SK-N-SH (cell line): ENCODE data around the gene RABL2A. TPM values are rescaled to one million over a fixed set of nuclear protein-coding genes. Genes with fewer than 3 reads are reported as not detected.

Experiments
- CTCF ChIA-PET: fragments of 300-600, 350-600 bp; formaldehyde crosslinking; extraction: SDS; loops from one replicate; lab custom pipeline; 2021; lab: Yijun Ruan, JAX
- POLR2A ChIA-PET: fragments of 350-600 bp; sonication (Branson Sonifier 250); formaldehyde crosslinking; extraction: SDS; loops from one replicate; lab custom pipeline; 2020; ENCODE audit warnings: antibody characterized with exemption, inconsistent platforms; lab: Yijun Ruan, JAX
- DNase-seq: peaks from one replicate; pipeline ENCODE4 v3.0.0; 2012
- H2AFZ ChIP-seq: fragments of 200-600 bp; sonication (generic); 2 replicates; pipeline ENCODE4 v1.8.1; 2016; ENCODE audit warnings: antibody characterized with exemption, mild to moderate bottlenecking, low read depth
- H3F3A ChIP-seq: fragments of 200-600 bp; sonication (generic); replicated peaks from 2 replicates; pipeline ENCODE3; 2016; ENCODE audit warnings: antibody characterized with exemption, mild to moderate bottlenecking; ENCODE audit not compliant: insufficient read depth
- H3K27ac ChIP-seq, 2 experiments: fragments of 200-500 bp in 1 of 2; fragments of 200-600 bp in 1 of 2; sonication (Bioruptor generic) in 1 of 2; sonication (generic), shearing (Covaris generic) in 1 of 2; 2 replicates each; pipeline versions ENCODE4 v1.5.1 to v1.6.1; 2014 to 2016; ENCODE audit warnings: low read depth in 2 of 2, inconsistent platforms in 1 of 2, low read length in 1 of 2, mild to moderate bottlenecking in 1 of 2, mixed read lengths in 1 of 2
- H3K27me3 ChIP-seq: fragments of 200-600 bp; sonication (generic), shearing (Covaris generic); 2 replicates; pipeline ENCODE4 v1.6.1; 2016; ENCODE audit warnings: mixed run types; ENCODE audit not compliant: insufficient read depth
- H3K36me3 ChIP-seq, 2 experiments: fragments of 200-500 bp in 1 of 2; fragments of 200-600 bp in 1 of 2; sonication (Bioruptor generic) in 1 of 2; sonication (generic) in 1 of 2; replicated peaks in 1 of 2; 2 replicates each; pipeline versions ENCODE3 to v1.5.1; 2014 to 2016; ENCODE audit warnings: low read length in 1 of 2, mild to moderate bottlenecking in 1 of 2; ENCODE audit not compliant: insufficient read depth in 2 of 2, control insufficient read depth in 1 of 2
- H3K4me1 ChIP-seq, 2 experiments: fragments of 200-500 bp in 1 of 2; fragments of 200-600 bp in 1 of 2; sonication (Bioruptor generic) in 1 of 2; sonication (generic), shearing (Covaris generic) in 1 of 2; 2 replicates each; pipeline versions ENCODE4 v1.5.1 to v1.6.1; 2014 to 2016; ENCODE audit warnings: low read depth in 1 of 2, low read length in 1 of 2, mixed run types in 1 of 2; ENCODE audit not compliant: insufficient read depth in 2 of 2, control insufficient read depth in 1 of 2
- H3K4me2 ChIP-seq: fragments of 200-600 bp; sonication (generic), shearing (Covaris generic); 2 replicates; pipeline ENCODE4 v1.6.1; 2017; ENCODE audit warnings: mixed run types
- H3K4me3 ChIP-seq, 2 experiments: fragments of 200-500 bp in 1 of 2; fragments of 200-600 bp in 1 of 2; sonication (Bioruptor generic) in 1 of 2; sonication (generic), shearing (Covaris generic) in 1 of 2; 2 replicates each; pipeline versions ENCODE4 v1.5.1 to v1.8.1; 2014 to 2016; ENCODE audit warnings: low read depth in 2 of 2, inconsistent platforms in 1 of 2, low read length in 1 of 2, mild to moderate bottlenecking in 1 of 2, mixed read lengths in 1 of 2, moderate library complexity in 1 of 2
- H3K79me2 ChIP-seq: fragments of 200-600 bp; sonication (generic); 2 replicates; pipeline ENCODE4 v1.8.1; 2017; ENCODE audit warnings: mild to moderate bottlenecking; ENCODE audit not compliant: insufficient read depth
- H3K9ac ChIP-seq: fragments of 200-600 bp; sonication (generic); 2 replicates; pipeline ENCODE4 v1.6.1; 2017; ENCODE audit warnings: mixed run types
- H3K9me2 ChIP-seq: fragments of 200-600 bp; sonication (generic); 2 replicates; pipeline ENCODE4 v1.6.1; 2017; ENCODE audit warnings: mixed run types
- H3K9me3 ChIP-seq: fragments of 200-600 bp; sonication (generic); 2 replicates; pipeline ENCODE4 v1.6.1; 2017; ENCODE audit warnings: mixed run types, mild to moderate bottlenecking, moderate library complexity
- H4K20me1 ChIP-seq: fragments of 200-600 bp; sonication (generic); 2 replicates; pipeline ENCODE4 v1.6.1; 2017; ENCODE audit warnings: mild to moderate bottlenecking, mixed run types; ENCODE audit not compliant: insufficient read depth
- CHD2 ChIP-seq: fragments of 150-350 bp; IDR thresholded peaks from 2 replicates; pipeline ENCODE4 v1.6.1; 2018; ENCODE audit warnings: low read length; ENCODE audit not compliant: partially characterized antibody
- EZH2phosphoT487 ChIP-seq: fragments of 200-600 bp; sonication (generic); IDR thresholded peaks from 2 replicates; pipeline ENCODE4 v1.6.1; 2017; ENCODE audit warnings: low read depth, mixed run types, mild to moderate bottlenecking, antibody characterized with exemption, moderate library complexity, borderline replicate concordance
- JUND ChIP-seq: IDR thresholded peaks from 2 replicates; pipeline ENCODE4 v1.4.0; 2012
- RFX5 ChIP-seq: IDR thresholded peaks from 2 replicates; pipeline ENCODE4 v1.6.1; 2012; ENCODE audit warnings: mild to moderate bottlenecking, improper control_type of control experiment, low read length
- RXRA ChIP-seq: IDR thresholded peaks from 2 replicates; pipeline ENCODE4 v1.4.0; 2012; ENCODE audit warnings: low read depth, mild to moderate bottlenecking, borderline replicate concordance
- SIN3A ChIP-seq: IDR thresholded peaks from 2 replicates; pipeline ENCODE4 v1.6.1; 2012; ENCODE audit warnings: low read depth, mild to moderate bottlenecking, low read length, moderate library complexity, borderline replicate concordance
- SMC3 ChIP-seq: IDR thresholded peaks from 2 replicates; pipeline ENCODE4 v1.6.1; 2012; ENCODE audit warnings: low read depth, low read length, improper control_type of control experiment
- TCF12 ChIP-seq: IDR thresholded peaks from 2 replicates; pipeline ENCODE4 v1.4.0; 2012
- WGBS: methylation state at CpG from one replicate; pipeline ENCODE4 v1.1.6; 2017; ENCODE audit warnings: low lambda C conversion rate; 5-methylcytosine and 5-hydroxymethylcytosine counted together
- polyA plus RNA-seq, 3 experiments: library from polyadenylated mRNA; depleted of rRNA; stranded (reverse); fragments of >200 nt; gene quantifications; 2 replicates each; pipeline ENCODE4 v1.2.3, GENCODE V29; 2012
- TF ChIP-seq, protein P1 (sequence below): fragments of 150-350 bp; IDR thresholded peaks from 2 replicates; pipeline ENCODE4 v1.6.1; 2016; ENCODE audit warnings: mild to moderate bottlenecking, low read depth, low read length
- TF ChIP-seq, protein P2 (sequence below): IDR thresholded peaks from 2 replicates; pipeline ENCODE4 v1.4.0; 2012; ENCODE audit warnings: low read depth, borderline replicate concordance

The RABL2A gene
- polyA plus RNA-seq, 1 of the 3 experiments (the other 2 are of a cell fraction): 26.4 TPM

DNA sequence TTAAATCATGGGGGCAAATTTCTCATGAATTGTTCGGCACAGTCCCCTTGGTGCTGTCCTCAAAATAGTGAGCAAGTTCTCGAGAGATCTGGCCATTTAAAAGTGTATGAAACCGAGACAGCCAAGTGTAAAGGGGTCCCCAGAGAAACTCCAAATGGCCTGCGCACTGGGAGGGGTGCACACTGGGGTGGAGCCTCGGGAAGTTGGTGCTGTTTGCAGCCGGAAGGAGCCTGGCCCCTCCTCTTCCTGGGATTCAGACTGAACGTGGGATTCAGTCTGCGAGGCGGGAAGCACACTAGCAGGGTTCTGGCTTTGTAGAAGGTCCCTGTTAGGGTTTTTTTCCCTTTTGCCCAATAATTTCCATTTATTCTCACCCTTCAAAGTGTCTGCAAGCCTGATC, 48.8 kb downstream of the RABL2A start:
- Histone ChIP-seq H3K9me2 (no peaks in the 10 kb centered on the region), H3K4me3 (no peak overlapping the region), H3F3A (no peaks in the 10 kb centered on the region), H3K79me2 (no peaks in the 10 kb centered on the region), H3K27ac (no peak overlapping the region), H3K4me2 (no peak overlapping the region), H3K27me3 (peaks cover 7% of the 10 kb centered on the region; the same call in 1 of the 2 replicates), H3K36me3 (no peaks in the 10 kb centered on the region), H4K20me1 (no peaks in the 10 kb centered on the region), H3K9ac (no peak overlapping the region), H3K4me1 (no peaks in the 10 kb centered on the region), H2AFZ (no peak overlapping the region), H3K9me3 (no peaks in the 10 kb centered on the region)
- TF ChIP-seq JUND (no peak), SIN3A (no peak), RFX5 (no peak), SMC3 (no peak), RXRA (no peak), EZH2phosphoT487 (no peak), CHD2 (no peak)
- TF ChIP-seq, protein P1, sequence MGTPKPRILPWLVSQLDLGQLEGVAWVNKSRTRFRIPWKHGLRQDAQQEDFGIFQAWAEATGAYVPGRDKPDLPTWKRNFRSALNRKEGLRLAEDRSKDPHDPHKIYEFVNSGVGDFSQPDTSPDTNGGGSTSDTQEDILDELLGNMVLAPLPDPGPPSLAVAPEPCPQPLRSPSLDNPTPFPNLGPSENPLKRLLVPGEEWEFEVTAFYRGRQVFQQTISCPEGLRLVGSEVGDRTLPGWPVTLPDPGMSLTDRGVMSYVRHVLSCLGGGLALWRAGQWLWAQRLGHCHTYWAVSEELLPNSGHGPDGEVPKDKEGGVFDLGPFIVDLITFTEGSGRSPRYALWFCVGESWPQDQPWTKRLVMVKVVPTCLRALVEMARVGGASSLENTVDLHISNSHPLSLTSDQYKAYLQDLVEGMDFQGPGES: no peak
- TF ChIP-seq, protein P2, sequence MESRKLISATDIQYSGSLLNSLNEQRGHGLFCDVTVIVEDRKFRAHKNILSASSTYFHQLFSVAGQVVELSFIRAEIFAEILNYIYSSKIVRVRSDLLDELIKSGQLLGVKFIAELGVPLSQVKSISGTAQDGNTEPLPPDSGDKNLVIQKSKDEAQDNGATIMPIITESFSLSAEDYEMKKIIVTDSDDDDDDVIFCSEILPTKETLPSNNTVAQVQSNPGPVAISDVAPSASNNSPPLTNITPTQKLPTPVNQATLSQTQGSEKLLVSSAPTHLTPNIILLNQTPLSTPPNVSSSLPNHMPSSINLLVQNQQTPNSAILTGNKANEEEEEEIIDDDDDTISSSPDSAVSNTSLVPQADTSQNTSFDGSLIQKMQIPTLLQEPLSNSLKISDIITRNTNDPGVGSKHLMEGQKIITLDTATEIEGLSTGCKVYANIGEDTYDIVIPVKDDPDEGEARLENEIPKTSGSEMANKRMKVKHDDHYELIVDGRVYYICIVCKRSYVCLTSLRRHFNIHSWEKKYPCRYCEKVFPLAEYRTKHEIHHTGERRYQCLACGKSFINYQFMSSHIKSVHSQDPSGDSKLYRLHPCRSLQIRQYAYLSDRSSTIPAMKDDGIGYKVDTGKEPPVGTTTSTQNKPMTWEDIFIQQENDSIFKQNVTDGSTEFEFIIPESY: no peak
- ChIA-PET POLR2A (no interaction called here), CTCF (no interaction called here)
- no peak for DNase-seq
- 49% methylated on average over 9 of the region's 9 CpGs for WGBS

DNA sequence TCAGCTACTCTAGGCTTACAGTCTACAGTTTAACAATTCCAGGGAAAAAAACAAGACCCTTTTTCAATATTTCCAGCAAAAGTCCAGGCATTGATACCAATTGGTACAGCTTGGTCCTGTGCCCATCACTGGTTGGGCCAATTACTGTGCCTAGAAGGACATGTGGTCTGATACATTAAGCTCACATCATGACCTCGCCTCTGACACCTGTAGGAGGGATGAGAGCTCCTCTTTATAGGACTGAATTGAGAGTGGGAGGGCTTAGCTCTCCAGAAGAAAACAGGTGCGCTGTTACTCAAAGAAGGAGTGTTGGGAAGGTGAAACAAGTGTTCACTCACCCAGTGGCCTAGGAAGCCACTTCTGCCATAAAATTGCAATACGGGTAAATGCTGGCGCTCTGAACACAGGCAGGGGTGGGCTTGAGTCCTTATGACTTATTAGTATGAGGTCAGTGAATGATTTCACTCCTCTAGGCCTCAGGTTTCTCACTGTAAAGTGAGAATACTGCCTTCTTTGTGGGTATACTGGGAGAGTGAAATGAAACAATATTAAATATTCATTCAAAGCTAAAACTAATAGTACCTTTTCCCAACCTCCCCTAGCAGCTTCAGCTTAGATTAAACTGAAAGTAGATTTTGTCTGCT, 49.7 kb downstream of the RABL2A start:
- DNase-seq: no peak
- H3K36me3 ChIP-seq: no peaks in the 10 kb centered on the region

More for the DNA sequence above, 49.7 kb downstream of the RABL2A start:
- H3K79me2 ChIP-seq: no peaks in the 10 kb centered on the region
- H4K20me1 ChIP-seq: no peaks in the 10 kb centered on the region
- no peak for TF ChIP-seq TCF12
- no peaks in the 10 kb centered on the region for H3K9me2 ChIP-seq
- no peaks in the 10 kb centered on the region for H3K9me3 ChIP-seq
- H2AFZ ChIP-seq: no peak overlapping the region
- no peaks in the 10 kb centered on the region for H3K4me1 ChIP-seq
- ChIA-PET CTCF (no interaction called here), POLR2A (no interaction called here)
- H3K4me2 ChIP-seq: no peak overlapping the region
- peaks cover 7% of the 10 kb centered on the region; the same call in 1 of the 2 replicates for H3K27me3 ChIP-seq
- WGBS: 53% methylated on average over 4 of the region's 4 CpGs
- H3F3A ChIP-seq: no peaks in the 10 kb centered on the region
- no peak overlapping the region for H3K4me3 ChIP-seq
- no peak overlapping the region for H3K9ac ChIP-seq
- H3K27ac ChIP-seq: no peak overlapping the region
